UCSD-AML1 (cell line): ENCODE data around the gene KSR1.
A peak's percentile ranks its signal among the peaks of the same experiment; 100 is the strongest.
"Not testable (repeated sequence)": the region's sequence is repeated elsewhere in the genome, so short reads cannot be mapped to it uniquely, and the experiment has no call there.

Experiments
- DNase-seq: peaks from one replicate; lab custom pipeline; 2025; ENCODE audit not compliant: unreplicated experiment; lab: John Stamatoyannopoulos, UW

KSR1 gene

GRCh38 chr17:27455914-27456680 is at the start of gene KSR1:
KSR1 (plus strand) TSS chr17:27456448; CDS start chr17:27456644, 196 bp downstream.
- peak; percentile 89 for DNase-seq

- no peak for DNase-seq
Measured at GRCh38 chr17:27407916-27408864, 48.1 kb upstream of the KSR1 start.

- DNase-seq, result no peak
Measured at GRCh38 chr17:27408891-27409290, 47.4 kb upstream of the KSR1 start.

- not testable (repeated sequence) for DNase-seq
Measured at GRCh38 chr17:27412158-27412557, 44.1 kb upstream of the KSR1 start.

- DNase-seq, result no peak
Measured at GRCh38 chr17:27413315-27413714, 42.9 kb upstream of the KSR1 start.

- DNase-seq, result no peak
Measured at GRCh38 chr17:27413792-27414191, 42.5 kb upstream of the KSR1 start.

GRCh38 chr17:27414271-27414670 is 42.0 kb upstream of the KSR1 start:
- no peak for DNase-seq

GRCh38 chr17:27414694-27415093 is 41.6 kb upstream of the KSR1 start:
- DNase-seq, result no peak

- peak; percentile 53 for DNase-seq
Measured at GRCh38 chr17:27415120-27415795, 41.0 kb upstream of the KSR1 start.

- no peak for DNase-seq
Measured at GRCh38 chr17:27417596-27418365, 38.5 kb upstream of the KSR1 start.

GRCh38 chr17:27418366-27418615 is 38.0 kb upstream of the KSR1 start:
- DNase-seq, result no peak

- no peak for DNase-seq
Measured at GRCh38 chr17:27419156-27419555, 37.1 kb upstream of the KSR1 start.

GRCh38 chr17:27420211-27420950 is 35.9 kb upstream of the KSR1 start:
- no peak for DNase-seq

GRCh38 chr17:27421111-27421510 is 35.1 kb upstream of the KSR1 start:
- no peak for DNase-seq

- DNase-seq, result not testable (repeated sequence)
Measured at GRCh38 chr17:27421626-27422025, 34.6 kb upstream of the KSR1 start.

GRCh38 chr17:27422601-27423000 is 33.6 kb upstream of the KSR1 start:
- no peak for DNase-seq

GRCh38 chr17:27423651-27424050 is 32.6 kb upstream of the KSR1 start:
- DNase-seq, result no peak

GRCh38 chr17:27424516-27424915 is 31.7 kb upstream of the KSR1 start:
- no peak for DNase-seq

GRCh38 chr17:27424941-27425340 is 31.3 kb upstream of the KSR1 start:
- no peak for DNase-seq

GRCh38 chr17:27425571-27425970 is 30.7 kb upstream of the KSR1 start:
- DNase-seq, result not testable (repeated sequence)
